Epidermal melanocyte (primary cell): ENCODE measurements around the gene NEU1.
"Not testable (repeated sequence)": the region's sequence is repeated elsewhere in the genome, so short reads cannot be mapped to it uniquely, and the experiment has no call there.

Experiments used
- DNase-seq: peaks from one replicate; pipeline ENCODE4 v3.0.0; 2011; ENCODE audit warnings: low spot score; ENCODE audit not compliant: insufficient read length

Gene NEU1

GRCh38 chr6:31862344-31863235 lies at the start of gene NEU1:
TSS of gene NEU1 (minus strand) at chr6:31862821. CDS start at chr6:31862776, 45 bp downstream.
- peak; percentile 100 for DNase-seq

- DNase-seq: no peak
Observed at GRCh38 chr6:31911826-31912585, 49.4 kb upstream of the NEU1 start.

DNA sequence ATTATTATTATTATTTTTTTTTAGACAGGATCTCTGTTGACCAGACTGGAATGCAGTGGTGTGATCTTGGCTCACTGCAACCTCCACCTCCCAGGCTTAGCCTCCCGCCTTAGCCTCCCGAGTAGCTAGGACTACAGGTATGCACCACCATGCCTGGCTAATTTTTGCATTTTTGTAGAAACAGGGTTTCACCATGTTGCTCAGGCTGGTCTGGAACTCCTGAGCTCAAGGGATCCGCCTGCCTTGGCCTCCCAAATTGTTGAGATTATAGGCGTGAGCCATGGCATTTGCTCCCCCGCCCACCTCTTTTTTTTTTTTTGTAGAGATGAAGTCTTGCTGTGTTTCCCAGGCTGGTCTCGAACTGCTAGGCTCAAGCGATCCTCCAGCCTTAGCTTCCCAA lies 46.7 kb upstream of the NEU1 start:
- DNase-seq: not testable (repeated sequence)

GRCh38 chr6:31908791-31909190 lies 46.2 kb upstream of the NEU1 start:
- DNase-seq: no peak

- DNase-seq: not testable (repeated sequence)
Observed at GRCh38 chr6:31908255-31908654, 45.6 kb upstream of the NEU1 start.

- DNase-seq: no peak
Observed at GRCh38 chr6:31907158-31907813, 44.7 kb upstream of the NEU1 start.

- not testable (repeated sequence) for DNase-seq
Observed at GRCh38 chr6:31906727-31907126, 44.1 kb upstream of the NEU1 start.

GRCh38 chr6:31906122-31906521 lies 43.5 kb upstream of the NEU1 start:
- no peak for DNase-seq

GRCh38 chr6:31905041-31905440 lies 42.4 kb upstream of the NEU1 start:
- DNase-seq: no peak

DNA sequence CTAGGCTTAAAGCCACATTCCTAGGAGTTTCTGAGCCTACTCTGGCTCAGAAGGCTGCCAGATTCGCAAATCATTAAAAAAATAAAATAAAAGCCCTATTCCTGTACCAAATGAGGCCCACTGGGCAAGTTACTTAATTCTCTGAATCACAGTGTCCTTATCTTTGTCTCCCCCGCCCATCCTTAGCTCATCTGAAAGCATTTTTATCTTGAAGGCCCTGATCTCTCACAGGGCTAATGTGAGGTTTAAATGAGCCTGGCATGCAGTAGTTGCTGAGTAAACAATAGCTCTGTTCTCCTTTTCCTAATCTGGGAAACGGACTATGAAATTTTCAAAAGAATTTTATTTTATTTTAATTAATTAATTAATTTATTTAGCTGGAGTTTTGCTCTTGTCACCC lies 41.3 kb upstream of the NEU1 start:
- DNase-seq: no peak

DNA sequence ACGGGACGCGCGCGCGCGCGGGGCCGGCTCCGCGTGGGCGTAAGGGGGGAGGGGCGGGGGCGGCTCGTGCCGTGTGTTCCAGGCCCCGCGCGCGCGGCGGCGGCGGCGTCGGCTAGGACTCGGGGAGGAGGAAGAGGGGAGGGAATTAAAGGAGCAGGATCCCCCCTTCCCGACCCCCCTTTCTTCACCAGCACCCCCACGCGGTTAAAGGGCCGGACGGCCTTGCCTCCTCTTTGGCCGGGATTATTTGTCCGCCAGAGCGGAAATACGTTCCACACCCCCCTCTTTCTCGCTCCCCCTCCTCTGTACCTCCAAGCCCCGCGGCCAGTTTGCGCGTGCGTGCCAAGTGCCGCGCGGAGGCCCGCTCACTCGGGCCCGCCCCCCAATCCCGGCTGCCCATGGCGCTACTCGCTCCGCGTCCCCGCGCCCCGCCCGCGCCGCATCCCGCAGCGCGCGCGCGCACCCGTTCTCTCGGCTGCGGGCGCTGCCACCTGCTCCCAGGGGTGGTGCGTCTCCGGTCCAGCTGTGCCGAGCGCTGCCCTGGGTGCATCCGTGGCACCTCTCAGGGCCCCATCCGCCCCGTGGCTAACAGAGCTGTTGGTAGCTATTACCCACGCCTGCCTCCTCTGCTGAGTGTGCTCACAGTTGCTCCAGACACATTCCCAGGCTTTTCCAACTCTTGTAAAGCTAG lies 39.5 kb upstream of the NEU1 start, which contains the start of gene ZBTB12:
ZBTB12 (minus strand) TSS at position 134 of the 691 bp plus-strand sequence. CDS start 781 bp downstream, outside the sequence.
- peak; percentile 85 for DNase-seq

- no peak for DNase-seq
Observed at GRCh38 chr6:31901415-31901952, 38.9 kb upstream of the NEU1 start.

- DNase-seq: no peak
Observed at GRCh38 chr6:31900917-31901414, 38.3 kb upstream of the NEU1 start.

DNA sequence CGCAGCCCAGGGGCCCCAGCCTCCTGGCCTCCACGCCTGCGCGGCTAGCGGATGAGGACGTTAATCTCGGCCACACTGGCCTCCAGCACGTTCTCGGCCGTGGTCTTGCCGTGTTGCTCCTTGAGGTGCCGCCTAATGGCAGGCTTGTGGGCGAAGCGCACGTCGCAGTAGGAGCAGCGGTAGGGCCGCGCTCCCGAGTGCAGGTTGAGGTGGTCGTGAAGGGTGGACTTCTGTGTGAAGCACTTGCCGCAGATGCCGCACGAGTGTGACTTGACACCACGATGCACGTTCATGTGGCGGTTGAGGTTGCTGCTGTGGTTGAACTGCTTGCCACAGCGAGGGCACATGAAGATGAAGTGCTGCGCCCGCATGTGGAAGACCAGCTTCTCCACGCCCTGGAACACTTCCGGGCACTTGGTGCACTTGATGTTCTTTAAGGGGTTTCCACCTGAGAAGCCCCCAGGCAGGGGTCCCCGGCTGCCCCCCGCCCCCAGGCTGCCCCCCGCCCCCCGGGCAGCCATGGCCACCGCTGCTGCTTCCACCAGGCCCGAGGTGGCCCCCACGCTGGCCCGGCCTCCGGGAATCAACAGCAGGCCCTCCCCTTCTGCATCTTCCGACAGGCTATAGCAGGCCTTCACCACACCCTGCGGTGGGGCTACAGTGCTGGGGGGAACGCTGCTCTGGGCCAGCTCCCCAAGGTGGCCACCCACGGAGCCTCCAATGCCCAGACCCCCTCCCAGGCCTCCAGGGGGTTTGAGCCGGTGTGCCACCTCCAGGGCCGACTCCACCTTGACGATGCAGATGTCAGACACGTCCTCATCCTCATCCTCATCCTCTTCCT lies 37.5 kb upstream of the NEU1 start:
- no peak for DNase-seq

- DNase-seq: no peak
Observed at GRCh38 chr6:31899215-31899614, 36.6 kb upstream of the NEU1 start.

DNA sequence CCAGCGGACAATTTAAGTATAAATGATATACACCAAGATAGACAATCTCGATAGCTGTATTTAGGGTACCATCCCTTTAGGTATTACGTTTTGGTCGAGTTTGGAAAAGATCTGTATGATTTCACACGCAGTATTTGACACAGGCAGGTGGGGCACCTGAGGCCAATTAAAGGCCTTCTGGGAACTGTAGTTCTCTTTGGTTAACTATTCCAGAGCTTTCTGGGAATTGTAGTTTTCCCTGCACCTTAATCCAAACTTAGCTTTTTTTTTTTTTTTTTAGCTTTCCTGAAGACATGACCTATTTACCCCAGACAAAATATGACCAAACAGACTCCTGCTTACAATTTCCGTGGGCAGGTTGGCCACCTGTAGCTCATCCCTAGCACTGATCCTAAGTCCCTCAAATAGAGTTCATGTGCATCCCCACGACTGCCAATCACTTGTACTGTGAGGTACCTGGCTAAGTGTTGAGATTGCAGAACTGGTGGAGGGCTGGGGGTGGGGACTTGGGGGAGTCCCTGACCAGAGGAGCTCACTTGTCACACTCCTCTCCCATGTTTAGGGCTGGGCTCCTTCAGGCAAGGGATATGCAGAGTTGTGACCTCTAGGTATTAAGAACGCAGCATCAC lies 35.9 kb upstream of the NEU1 start:
- DNase-seq: peak; percentile 34

DNA sequence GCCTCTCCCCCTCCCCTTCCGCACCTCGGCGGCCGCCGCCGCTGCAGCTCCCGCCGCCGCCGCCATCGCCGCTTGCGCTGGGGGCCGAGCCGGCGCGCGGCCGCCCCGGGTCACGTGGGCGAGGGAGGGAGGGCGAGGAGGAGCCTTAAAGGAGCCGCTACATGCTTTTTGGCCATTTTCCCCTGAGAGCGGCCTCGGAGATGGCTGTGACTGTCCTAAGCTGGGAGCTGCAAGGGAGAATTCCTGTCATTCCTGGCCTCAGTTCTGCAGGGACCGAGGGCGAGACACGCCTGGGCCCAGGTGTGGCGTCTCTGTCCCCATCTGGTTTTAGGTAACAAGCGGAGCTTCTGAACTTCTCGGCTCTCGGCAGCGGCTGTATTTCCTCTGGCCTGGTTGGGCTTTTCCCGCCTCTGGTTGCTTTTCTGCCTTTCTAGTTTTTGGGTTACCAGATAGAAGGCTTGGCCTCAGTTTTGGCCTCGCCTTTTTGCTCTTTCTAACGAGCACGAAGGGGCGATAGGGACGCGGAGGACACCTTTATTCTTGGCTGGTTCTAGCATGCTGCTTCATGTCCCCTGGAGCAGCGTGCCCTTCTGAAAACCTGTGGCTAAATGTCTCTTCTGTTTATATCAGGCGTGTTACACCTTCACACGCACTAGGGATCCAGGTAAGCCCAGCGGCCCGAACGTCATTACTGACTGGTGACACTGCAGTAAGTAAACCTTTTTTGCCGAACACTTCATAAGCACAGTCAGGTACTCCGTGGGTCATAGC lies 35.2 kb upstream of the NEU1 start, which contains the start of gene EHMT2:
EHMT2 (minus strand) TSS at position 87 of the 771 bp plus-strand sequence; CDS start at position 66, 21 bp downstream.
- peak; percentile 92 for DNase-seq

GRCh38 chr6:31896856-31897611 lies 34.4 kb upstream of the NEU1 start:
- DNase-seq: no peak
